HG02763 (cell line): ENCODE data around the gene NEMP1.
"Not testable (repeated sequence)": the region's sequence is repeated elsewhere in the genome, so short reads cannot be mapped to it uniquely, and the experiment has no call there.

Experiments
- ATAC-seq: cut with Tn5 transposase; IDR thresholded peaks from one replicate; pipeline ENCODE4 v1.9.1; 2021; ENCODE audit warnings: mild to moderate bottlenecking, moderate library complexity; ENCODE audit not compliant: unreplicated experiment

The NEMP1 gene

GRCh38 chr12:57078519-57079404 lies at the start of gene NEMP1:
Gene NEMP1 (minus strand): TSS chr12:57078791. CDS start chr12:57078745, 46 bp downstream.
- peak; percentile 98 for ATAC-seq

- peak; percentile 63 for ATAC-seq
Observed at GRCh38 chr12:57127726-57128518, 49.3 kb upstream of the NEMP1 start, which contains the start of gene LRP1. Gene LRP1 (plus strand): TSS chr12:57128483. CDS start chr12:57128965, 482 bp downstream.

- ATAC-seq, result no peak
Observed at GRCh38 chr12:57127101-57127725, 48.6 kb upstream of the NEMP1 start.

- ATAC-seq, result no peak
Observed at GRCh38 chr12:57126561-57126960, 48.0 kb upstream of the NEMP1 start.

- ATAC-seq, result no peak
Observed at GRCh38 chr12:57126061-57126460, 47.5 kb upstream of the NEMP1 start.

GRCh38 chr12:57124261-57124877 lies 45.8 kb upstream of the NEMP1 start:
- no peak for ATAC-seq

GRCh38 chr12:57123813-57124212 lies 45.2 kb upstream of the NEMP1 start:
- no peak for ATAC-seq

GRCh38 chr12:57120718-57121117 lies 42.1 kb upstream of the NEMP1 start:
- not testable (repeated sequence) for ATAC-seq

GRCh38 chr12:57119294-57120085 lies 40.9 kb upstream of the NEMP1 start:
- ATAC-seq, result no peak

GRCh38 chr12:57118711-57119271 lies 40.2 kb upstream of the NEMP1 start:
- no peak for ATAC-seq

GRCh38 chr12:57116580-57117281 lies 38.1 kb upstream of the NEMP1 start:
- no peak for ATAC-seq

GRCh38 chr12:57112492-57113294 lies 34.1 kb upstream of the NEMP1 start:
- ATAC-seq, result peak; percentile 47

- peak; percentile 57 for ATAC-seq
Observed at GRCh38 chr12:57111031-57111734, 32.6 kb upstream of the NEMP1 start, which contains the start of gene STAT6. Gene STAT6 (minus strand): TSS chr12:57111362. CDS start chr12:57108278, 3,084 bp downstream.

- ATAC-seq, result no peak
Observed at GRCh38 chr12:57110104-57111030, 31.8 kb upstream of the NEMP1 start.

- ATAC-seq, result no peak
Observed at GRCh38 chr12:57109207-57110103, 30.9 kb upstream of the NEMP1 start.
